GM12865 (cell line): ENCODE data around the gene MARCHF6.
A peak's percentile ranks its signal among the peaks of the same experiment; 100 is the strongest.

Experiments used
- DNase-seq: peaks from one replicate; pipeline ENCODE4 v3.0.0; 2010; ENCODE audit warnings: low read depth
- H3K4me3 ChIP-seq: 2 replicates; pipeline ENCODE4 v1.5.1; 2011; ENCODE audit warnings: mild to moderate bottlenecking, low read depth, low read length, control low read depth
- CTCF ChIP-seq: IDR thresholded peaks from 2 replicates; pipeline ENCODE4 v1.5.1; 2011; ENCODE audit warnings: low read length, control low read depth, low read depth, inconsistent platforms; ENCODE audit not compliant: insufficient read depth; ENCODE audit errors: missing control alignments

MARCHF6 gene

GRCh38 chr5:10332301-10332700 lies 21.2 kb upstream of the MARCHF6 start:
- DNase-seq = no peak
- no peak for TF ChIP-seq CTCF
- no peak overlapping the region for H3K4me3 ChIP-seq

- peak overlapping the region; percentile 63 for H3K4me3 ChIP-seq
- no peak for DNase-seq
- TF ChIP-seq CTCF = no peak
These were observed 20.1 kb upstream of the MARCHF6 start for GRCh38 chr5:10333154-10334006.

- DNase-seq = no peak
- TF ChIP-seq CTCF = no peak
- no peak overlapping the region for H3K4me3 ChIP-seq
These were observed 18.7 kb upstream of the MARCHF6 start for GRCh38 chr5:10334831-10335230.

- DNase-seq = no peak
- TF ChIP-seq CTCF = no peak
- no peak overlapping the region for H3K4me3 ChIP-seq
These were observed 17.6 kb upstream of the MARCHF6 start for GRCh38 chr5:10335711-10336470.

GRCh38 chr5:10337107-10337506 lies 16.4 kb upstream of the MARCHF6 start:
- no peak for DNase-seq
- TF ChIP-seq CTCF = no peak
- no peak overlapping the region for H3K4me3 ChIP-seq

- H3K4me3 ChIP-seq = no peak overlapping the region
- DNase-seq = no peak
- TF ChIP-seq CTCF = no peak
These were observed 15.5 kb upstream of the MARCHF6 start for GRCh38 chr5:10337986-10338385.
